HEK293 (cell line): ENCODE results near the gene COL25A1.

Source experiments
- CTCF ChIP-seq: fragments of 450-650 bp; formaldehyde crosslinking; IDR thresholded peaks from 2 replicates; pipeline ENCODE4 v1.5.1; 2016; ENCODE audit warnings: missing biosample characterization, missing genetic modification characterization
- MZF1 ChIP-seq: fragments of 450-650 bp; formaldehyde crosslinking; IDR thresholded peaks from 2 replicates; pipeline ENCODE4 v1.5.1; 2017; ENCODE audit warnings: missing biosample characterization, missing genetic modification characterization, borderline replicate concordance
- ZNF391 ChIP-seq: fragments of 450-650 bp; formaldehyde crosslinking; IDR thresholded peaks from 2 replicates; pipeline ENCODE4 v1.5.1; 2016; ENCODE audit warnings: low read depth, missing biosample characterization, missing genetic modification characterization, borderline replicate concordance
- ZNF621 ChIP-seq: fragments of 450-650 bp; formaldehyde crosslinking; IDR thresholded peaks from 2 replicates; pipeline ENCODE4 v1.5.1; 2017; ENCODE audit warnings: missing biosample characterization, missing genetic modification characterization

GRCh38 chr4:108947526-108947925 lies 354.9 kb downstream of the COL25A1 start:
- TF ChIP-seq CTCF (no peak), ZNF621 (tag by site-specific recombination) (no peak), MZF1 (tag by site-specific recombination) (no peak), ZNF391 (no peak)
